ENCODE measurements around the gene R3HDM2.

The R3HDM2 gene

DNA sequence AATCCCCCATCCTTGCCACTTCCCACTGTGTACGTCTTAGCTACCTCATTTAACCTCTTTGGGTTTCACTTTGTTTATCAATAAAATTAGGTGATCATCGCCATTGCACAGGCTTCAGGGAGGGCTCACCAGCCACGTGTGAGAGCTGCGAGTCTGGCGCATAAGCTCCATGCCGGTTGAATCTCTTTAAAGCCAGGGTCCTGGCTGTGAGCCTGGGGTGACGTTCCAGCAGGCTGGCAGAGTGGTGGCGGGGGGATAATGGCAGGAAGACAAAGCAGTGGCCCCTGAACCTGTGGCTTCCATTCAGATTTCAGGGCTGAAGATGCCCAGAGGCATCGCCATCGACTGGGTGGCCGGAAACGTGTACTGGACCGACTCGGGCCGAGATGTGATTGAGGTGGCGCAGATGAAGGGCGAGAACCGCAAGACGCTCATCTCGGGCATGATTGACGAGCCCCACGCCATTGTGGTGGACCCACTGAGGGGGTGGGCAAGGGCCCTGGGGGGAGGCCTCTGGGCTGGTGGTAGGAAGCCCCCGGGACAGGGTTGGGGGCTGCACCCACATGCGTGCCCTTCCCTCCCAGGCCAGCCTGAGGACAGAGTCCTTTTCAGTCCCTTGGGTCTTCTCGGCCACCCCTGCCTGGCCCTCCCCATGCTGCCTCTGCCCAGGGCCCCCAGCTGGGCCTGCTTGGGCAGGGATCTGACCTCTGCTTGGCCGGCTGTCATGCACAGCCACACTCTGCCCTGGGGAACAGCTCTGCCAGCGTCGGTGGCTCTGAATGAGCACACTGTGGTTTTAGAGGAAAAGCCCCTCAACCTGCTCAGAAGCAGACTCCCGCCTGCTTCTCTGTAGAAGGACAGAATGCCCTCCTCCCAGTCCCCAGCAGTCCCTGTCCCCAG lies 222.9 kb downstream of the R3HDM2 start:
- DNase-seq (ENCODE audit: low read depth in 2 of 2, low spot score in 1 of 2): no peak

DNA sequence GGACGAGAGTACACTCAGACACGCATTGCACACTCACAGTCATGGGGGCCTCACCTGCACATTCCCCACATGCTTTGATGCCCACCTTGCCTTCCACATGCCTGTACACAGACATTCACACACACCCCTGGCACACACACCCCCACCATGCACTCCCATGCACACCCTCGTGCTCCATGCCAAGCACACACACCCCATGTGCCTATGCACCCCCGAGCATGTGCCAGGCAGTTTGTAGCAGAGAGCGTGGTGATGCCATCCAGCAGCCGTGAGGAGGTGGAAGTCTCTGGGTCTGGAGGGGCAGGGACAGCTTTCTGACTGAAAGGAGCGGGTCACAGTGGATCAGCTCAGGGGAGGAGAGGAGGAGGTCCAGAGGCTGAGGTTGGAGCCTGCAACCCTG lies 224.9 kb downstream of the R3HDM2 start:
- no peak for DNase-seq (ENCODE audit: low read depth in 2 of 2, low spot score in 1 of 2)

DNA sequence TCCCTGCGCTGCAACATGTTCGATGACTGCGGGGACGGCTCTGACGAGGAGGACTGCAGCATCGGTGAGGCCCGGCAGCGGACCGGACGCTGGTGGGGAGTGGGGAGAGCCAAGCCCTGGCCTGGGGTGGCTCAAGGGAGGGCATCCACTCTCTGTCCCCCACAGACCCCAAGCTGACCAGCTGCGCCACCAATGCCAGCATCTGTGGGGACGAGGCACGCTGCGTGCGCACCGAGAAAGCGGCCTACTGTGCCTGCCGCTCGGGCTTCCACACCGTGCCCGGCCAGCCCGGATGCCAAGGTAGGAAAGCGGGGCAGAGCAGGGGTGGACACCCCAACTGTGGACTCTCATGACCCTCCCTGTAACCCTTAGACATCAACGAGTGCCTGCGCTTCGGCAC lies 225.7 kb downstream of the R3HDM2 start:
- DNase-seq (ENCODE audit: low read depth in 2 of 2, low spot score in 1 of 2): no peak

DNA sequence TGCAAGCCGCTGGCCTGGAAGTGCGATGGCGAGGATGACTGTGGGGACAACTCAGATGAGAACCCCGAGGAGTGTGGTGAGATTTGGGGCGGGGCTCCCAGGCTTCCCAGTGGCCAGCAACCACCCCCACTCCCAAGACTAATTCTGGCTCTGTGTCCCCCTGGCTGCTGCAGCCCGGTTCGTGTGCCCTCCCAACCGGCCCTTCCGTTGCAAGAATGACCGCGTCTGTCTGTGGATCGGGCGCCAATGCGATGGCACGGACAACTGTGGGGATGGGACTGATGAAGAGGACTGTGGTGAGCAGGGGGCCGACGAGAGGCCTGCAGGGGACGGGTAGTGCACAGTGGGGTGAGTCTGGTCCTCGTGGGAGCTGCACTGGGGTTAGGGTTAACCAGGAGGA lies 226.4 kb downstream of the R3HDM2 start:
- no peak for DNase-seq (ENCODE audit: low read depth in 2 of 2, low spot score in 1 of 2)

DNA sequence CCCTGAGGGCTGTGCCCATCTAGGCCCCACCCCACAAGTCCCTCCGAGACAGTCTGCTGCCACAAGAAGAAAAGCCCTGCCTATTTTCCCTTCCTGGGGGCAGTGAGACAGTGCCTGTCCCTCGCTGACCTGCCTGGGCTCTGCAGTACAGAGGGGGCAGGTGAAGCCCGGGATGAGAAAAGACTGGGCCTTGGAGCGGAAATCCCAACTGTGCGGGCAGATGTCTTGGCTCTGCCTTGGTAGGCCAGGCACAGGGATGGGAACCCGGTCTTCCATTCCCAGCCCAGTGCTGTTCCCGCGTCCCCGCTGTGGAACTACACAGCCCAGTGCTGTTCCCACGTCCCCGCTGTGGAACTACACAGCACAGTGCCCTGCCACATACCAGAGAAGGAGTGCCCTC lies 227.1 kb downstream of the R3HDM2 start:
- DNase-seq (ENCODE audit: low read depth in 2 of 2, low spot score in 1 of 2): no peak

All from stimulated activated CD8-positive, alpha-beta memory T cell treated with anti-CD3 and anti-CD28 coated beads, Interleukin-4, amount 100 ng/mL, for 4 hours (primary cell).